Measurements from ENCODE around the gene TMEM233. TPM values are rescaled to one million over a fixed set of nuclear protein-coding genes. Genes with fewer than 3 reads are reported as not detected.
A peak's percentile ranks its signal among the peaks of the same experiment; 100 is the strongest.
"Not testable (repeated sequence)": the region's sequence is repeated elsewhere in the genome, so short reads cannot be mapped to it uniquely, and the experiment has no call there.

The TMEM233 gene
- total RNA-seq, 1 donor from 2014 or later, result 0.11 TPM

- H3K4me1 ChIP-seq, result no peaks in the 10 kb centered on the region
- H3K27me3 ChIP-seq (ENCODE audit: low read depth), result peaks cover 5% of the 10 kb centered on the region
- H3K9me3 ChIP-seq (replicated peaks), result peaks cover 7% of the 10 kb centered on the region
- no peak for DNase-seq
- intact Hi-C loops (cut with micrococcal nuclease), result no loop called here
- TF ChIP-seq, protein P1, sequence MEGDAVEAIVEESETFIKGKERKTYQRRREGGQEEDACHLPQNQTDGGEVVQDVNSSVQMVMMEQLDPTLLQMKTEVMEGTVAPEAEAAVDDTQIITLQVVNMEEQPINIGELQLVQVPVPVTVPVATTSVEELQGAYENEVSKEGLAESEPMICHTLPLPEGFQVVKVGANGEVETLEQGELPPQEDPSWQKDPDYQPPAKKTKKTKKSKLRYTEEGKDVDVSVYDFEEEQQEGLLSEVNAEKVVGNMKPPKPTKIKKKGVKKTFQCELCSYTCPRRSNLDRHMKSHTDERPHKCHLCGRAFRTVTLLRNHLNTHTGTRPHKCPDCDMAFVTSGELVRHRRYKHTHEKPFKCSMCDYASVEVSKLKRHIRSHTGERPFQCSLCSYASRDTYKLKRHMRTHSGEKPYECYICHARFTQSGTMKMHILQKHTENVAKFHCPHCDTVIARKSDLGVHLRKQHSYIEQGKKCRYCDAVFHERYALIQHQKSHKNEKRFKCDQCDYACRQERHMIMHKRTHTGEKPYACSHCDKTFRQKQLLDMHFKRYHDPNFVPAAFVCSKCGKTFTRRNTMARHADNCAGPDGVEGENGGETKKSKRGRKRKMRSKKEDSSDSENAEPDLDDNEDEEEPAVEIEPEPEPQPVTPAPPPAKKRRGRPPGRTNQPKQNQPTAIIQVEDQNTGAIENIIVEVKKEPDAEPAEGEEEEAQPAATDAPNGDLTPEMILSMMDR (IDR thresholded peaks at IDR 0.05; ENCODE audit: borderline replicate concordance), result no peak
- no peak overlapping the region for H3K4me3 ChIP-seq
- no peaks in the 10 kb centered on the region for H3K36me3 ChIP-seq
- no peak overlapping the region for H3K27ac ChIP-seq (replicated peaks)
These were observed 51.4 kb downstream of the TMEM233 start for GRCh38 chr12:119644930-119645329.

DNA sequence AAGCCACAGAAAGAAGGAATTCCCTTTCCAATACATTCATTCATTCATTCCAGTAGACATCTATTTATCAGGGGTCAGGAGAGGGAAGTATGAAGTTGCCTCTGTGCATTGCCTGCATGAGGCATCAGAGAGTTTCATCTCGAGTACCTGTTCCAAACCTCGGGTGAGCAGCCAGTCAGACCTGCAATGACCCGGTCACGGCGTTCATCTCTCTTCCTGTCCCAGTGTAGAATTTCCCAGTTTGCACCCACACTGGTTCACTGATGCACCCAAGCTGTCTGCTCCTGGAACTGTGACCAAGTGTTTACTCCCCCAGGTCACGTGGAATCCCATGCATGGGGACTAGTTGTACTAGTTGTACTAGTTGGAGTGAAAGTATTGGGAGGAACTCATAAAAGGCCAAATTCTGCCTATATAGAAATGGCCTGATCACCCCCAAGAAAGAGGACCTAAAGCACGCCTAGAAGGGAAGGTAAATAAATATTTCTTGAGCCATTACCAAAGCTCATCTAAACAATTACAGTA is 52.0 kb downstream of the TMEM233 start:
- no peak overlapping the region for H3K4me3 ChIP-seq
- no peaks in the 10 kb centered on the region for H3K4me1 ChIP-seq
- no peak overlapping the region for H3K27ac ChIP-seq (replicated peaks)
- TF ChIP-seq, protein P1 (IDR thresholded peaks at IDR 0.05; ENCODE audit: borderline replicate concordance), result no peak
- no peak for DNase-seq
- no peaks in the 10 kb centered on the region for H3K36me3 ChIP-seq
- H3K9me3 ChIP-seq (replicated peaks), result peaks cover 7% of the 10 kb centered on the region
- intact Hi-C loops (cut with micrococcal nuclease), result no loop called here
- peaks cover 5% of the 10 kb centered on the region for H3K27me3 ChIP-seq (ENCODE audit: low read depth)

GRCh38 chr12:119649202-119649808 is 55.7 kb downstream of the TMEM233 start:
- Histone ChIP-seq H3K27ac (replicated peaks) (no peak overlapping the region), H3K27me3 (ENCODE audit: low read depth) (no peaks in the 10 kb centered on the region), H3K36me3 (no peaks in the 10 kb centered on the region), H3K4me3 (no peak overlapping the region), H3K9me3 (replicated peaks) (peaks cover 33% of the 10 kb centered on the region), H3K4me1 (no peaks in the 10 kb centered on the region)
- DNase-seq, result no peak
- intact Hi-C loops (cut with micrococcal nuclease), result no loop called here
- TF ChIP-seq, protein P1 (IDR thresholded peaks at IDR 0.05; ENCODE audit: borderline replicate concordance), result peak; percentile 74

DNA sequence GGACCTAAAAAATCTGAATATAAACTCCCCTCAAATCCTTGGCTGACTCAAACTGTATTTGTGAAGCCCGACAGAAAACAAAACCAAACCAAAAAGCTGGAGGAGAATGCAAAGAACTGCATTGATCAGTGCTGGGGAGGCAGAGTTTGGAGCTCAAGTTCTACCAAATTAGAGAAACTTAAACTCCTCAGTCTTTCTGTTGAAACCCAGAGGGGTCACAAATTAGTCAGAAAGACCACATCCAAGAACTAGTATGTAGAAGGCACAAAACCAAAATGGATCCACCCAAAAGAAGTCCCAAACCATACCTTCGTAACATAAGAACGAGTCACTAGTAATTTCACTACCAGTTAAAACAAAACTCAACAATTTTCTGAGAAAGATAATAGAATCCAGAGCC is 59.1 kb downstream of the TMEM233 start:
- Histone ChIP-seq H3K36me3 (no peaks in the 10 kb centered on the region), H3K4me3 (no peak overlapping the region), H3K27ac (replicated peaks) (no peak overlapping the region), H3K27me3 (ENCODE audit: low read depth) (no peaks in the 10 kb centered on the region), H3K4me1 (no peaks in the 10 kb centered on the region), H3K9me3 (replicated peaks) (peaks cover 33% of the 10 kb centered on the region)
- TF ChIP-seq, protein P1 (IDR thresholded peaks at IDR 0.05; ENCODE audit: borderline replicate concordance), result no peak
- intact Hi-C loops (cut with micrococcal nuclease), result no loop called here
- DNase-seq, result no peak

DNA sequence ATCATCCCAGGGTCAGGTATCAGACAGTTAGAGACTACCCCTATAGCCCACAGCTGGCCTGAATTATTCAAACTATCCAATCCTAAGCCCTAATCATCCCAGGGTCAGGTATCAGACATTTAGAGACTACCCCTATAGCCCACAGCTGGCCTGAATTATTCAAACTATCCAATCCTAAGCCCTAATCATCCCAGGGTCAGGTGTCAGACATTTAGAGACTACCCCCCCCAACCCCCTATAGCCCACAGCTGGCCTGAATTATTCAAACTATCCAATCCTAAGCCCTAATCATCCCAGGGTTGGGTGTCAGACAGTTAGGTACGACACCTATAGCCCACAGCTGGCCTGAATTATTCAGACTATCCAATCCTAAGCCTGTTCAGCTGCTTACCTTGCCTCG is 63.4 kb downstream of the TMEM233 start:
- H3K27me3 ChIP-seq (ENCODE audit: low read depth); DNase-seq; H3K36me3 ChIP-seq; H3K27ac ChIP-seq (replicated peaks); intact Hi-C loops (cut with micrococcal nuclease); H3K4me3 ChIP-seq; H3K4me1 ChIP-seq: not testable (repeated sequence)
- H3K9me3 ChIP-seq (replicated peaks), result peaks cover 29% of the 10 kb centered on the region

DNA sequence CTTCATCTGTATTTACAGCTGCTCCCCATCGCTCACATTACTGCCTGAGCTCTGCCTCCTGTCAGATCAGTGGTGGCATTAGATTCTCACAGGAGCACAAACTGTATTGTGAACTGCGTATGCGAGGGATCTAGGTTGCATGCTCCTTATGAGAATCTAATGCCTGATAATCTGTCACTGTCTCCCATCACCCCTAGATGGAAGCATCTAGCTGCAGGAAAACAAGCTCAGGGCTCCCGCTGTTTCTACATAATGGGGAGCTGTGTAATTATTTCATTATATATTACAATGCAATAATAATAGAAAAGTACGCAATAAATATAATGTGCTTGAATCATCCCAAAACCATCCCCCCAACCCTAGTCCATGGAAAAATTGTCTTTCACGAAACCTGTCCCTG is 64.6 kb downstream of the TMEM233 start:
- H3K27ac ChIP-seq (replicated peaks); H3K36me3 ChIP-seq; DNase-seq; H3K4me1 ChIP-seq; H3K4me3 ChIP-seq; H3K27me3 ChIP-seq (ENCODE audit: low read depth); intact Hi-C loops (cut with micrococcal nuclease): not testable (repeated sequence)
- peaks cover 18% of the 10 kb centered on the region for H3K9me3 ChIP-seq (replicated peaks)
- TF ChIP-seq, protein P1 (IDR thresholded peaks at IDR 0.05; ENCODE audit: borderline replicate concordance), result peak; percentile 32

Measured in left ventricle myocardium inferior (tissue), 1 donor.